Embryonic facial prominence (tissue), 1 donor: ENCODE results near the gene TCF25.

Experiments used
- DNase-seq: peaks from one replicate; pipeline ENCODE4 v3.0.0-alpha.2; 2016; ENCODE audit errors: extremely low spot score

Gene TCF25

DNA sequence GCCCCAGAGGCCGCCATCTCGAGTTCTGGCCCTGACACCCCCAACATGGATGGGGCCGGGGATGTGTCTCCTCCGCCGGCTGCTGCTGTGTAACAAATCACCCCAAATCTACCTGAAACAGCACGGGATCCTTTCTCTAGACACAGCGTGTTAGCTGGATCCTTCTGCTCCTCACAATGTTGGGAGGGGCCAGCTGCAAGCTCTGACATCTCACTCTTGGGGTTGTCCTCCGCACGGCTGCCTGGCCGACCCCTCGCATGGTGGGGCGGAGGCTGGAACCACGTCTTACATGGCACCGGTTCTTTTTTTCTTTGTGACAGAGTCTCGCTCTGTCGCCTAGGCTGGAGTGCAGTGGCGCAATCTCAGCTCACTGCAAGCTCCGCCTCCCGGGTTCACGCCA, 63.6 kb downstream of the TCF25 start:
- no peak for DNase-seq

DNA sequence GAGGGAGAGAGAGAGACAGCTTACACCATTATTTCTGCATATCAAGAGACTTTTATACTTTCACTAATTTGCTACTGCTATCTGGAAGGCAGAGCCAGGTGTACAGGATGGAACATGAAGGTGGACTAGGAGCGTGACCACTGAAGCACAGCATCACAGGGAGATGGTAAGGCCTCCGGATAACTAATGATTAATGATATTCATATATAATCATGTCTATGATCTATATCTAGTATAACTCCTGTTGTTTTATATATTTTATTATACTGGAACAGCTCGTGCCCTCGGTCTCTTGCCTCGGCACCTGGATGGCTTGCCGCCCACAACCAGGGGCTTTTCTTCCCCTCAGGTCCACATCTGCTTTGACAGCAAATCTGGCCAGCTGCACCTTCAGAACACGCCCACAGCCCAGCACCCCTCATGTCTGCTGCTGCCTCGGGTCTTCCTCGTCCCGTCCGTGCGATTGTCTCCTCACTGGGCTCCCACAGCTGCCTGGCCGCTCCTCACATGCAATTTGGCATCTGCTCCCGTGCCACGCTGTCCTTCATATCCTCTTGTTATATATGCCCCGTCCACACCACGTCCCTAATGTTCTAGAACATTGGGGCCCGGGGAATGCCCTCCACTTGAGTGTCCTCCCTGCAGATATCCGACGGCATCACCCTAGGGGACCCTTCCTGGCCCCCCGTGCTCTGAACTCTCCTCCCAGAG, 64.9 kb downstream of the TCF25 start:
- DNase-seq = no peak

DNA sequence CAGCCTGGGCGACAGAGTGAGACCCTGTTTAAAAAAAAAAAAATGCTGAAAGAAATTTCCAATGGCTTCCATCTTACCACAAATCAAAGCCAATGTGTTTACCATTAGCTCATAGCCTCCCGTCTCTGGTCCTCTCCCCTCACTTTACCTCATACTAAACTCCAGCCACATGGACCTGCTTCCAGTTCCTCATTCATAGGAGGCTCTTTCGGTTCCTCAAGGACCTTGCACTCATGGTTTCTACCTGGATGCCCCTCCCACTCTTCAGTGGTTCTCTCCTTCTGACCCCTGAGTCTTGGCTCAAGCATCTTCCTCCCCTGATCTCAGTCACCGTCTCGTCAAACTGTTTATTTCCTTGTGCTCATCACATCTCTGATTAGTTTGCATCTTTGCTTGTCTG, 71.4 kb downstream of the TCF25 start:
- no peak for DNase-seq

DNA sequence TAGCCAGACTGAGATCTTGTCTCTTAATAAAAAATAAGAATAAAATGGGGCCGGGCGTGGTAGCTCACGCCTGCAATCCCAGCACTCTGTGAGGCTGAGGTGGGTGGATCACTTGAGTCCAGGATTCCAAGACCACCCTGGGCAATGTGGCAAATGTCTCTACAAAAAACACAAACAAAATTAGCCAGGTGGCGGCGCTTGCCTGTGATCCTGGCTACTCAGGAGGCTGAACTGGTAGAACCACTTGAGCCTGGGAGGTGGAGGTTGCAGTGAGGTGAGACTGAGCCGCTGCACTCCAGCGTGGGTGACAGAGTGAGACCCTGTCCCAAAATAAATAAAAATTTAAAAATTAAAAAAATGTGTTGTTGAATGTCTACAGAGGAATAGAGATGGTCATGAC, 72.3 kb downstream of the TCF25 start:
- no peak for DNase-seq

DNA sequence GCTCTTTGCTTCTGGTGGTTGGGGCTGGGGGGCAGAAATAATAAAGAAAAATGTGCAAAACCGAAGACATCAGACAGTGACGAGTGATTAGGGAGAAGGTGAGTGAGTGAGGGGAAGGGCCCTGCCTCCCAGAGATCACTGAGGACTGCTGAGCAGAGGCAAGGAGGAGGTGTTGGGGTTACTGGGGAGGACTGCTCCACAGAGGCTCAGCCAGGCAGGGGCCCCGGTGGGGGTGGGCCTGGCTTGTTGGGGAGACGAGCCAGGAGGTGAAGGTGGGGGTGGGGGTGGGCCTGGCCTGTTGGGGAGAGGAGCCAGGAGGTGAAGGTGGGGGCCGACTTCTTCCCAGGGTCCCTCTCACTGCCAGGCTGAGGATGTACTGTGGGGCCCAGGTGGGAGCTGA, 73.1 kb downstream of the TCF25 start:
- DNase-seq = no peak

DNA sequence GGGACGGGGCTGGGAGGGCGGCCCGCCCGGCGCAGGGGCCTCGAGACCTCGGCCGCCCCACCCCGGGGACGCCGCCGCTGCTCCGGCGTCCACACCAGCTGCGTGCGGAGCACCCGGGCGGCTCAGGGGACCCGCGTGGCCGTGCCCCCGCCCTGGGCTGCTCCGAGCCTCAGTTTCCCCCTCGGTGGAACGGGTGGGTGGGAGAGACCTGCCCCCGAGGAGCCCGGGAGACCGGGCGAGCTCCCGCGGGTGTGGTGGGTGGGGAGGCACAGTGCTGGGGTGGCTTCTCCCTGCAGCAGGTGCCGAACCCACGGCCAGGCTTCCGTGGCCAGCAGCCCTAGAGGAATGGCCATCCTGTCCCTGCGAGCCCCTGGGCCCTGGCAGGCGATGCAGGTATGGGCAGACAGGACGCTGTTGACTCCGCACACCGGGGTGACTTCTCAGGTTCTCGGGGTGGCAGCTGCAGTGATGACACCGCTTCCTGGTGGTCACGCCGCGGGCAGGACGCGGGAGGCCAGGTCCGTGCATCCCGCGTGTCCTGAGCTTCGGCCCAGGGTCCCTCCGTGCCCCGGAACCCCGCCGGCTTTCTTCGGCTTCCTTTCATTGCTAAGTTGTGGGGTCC, 75.8 kb downstream of the TCF25 start:
- DNase-seq = no peak

DNA sequence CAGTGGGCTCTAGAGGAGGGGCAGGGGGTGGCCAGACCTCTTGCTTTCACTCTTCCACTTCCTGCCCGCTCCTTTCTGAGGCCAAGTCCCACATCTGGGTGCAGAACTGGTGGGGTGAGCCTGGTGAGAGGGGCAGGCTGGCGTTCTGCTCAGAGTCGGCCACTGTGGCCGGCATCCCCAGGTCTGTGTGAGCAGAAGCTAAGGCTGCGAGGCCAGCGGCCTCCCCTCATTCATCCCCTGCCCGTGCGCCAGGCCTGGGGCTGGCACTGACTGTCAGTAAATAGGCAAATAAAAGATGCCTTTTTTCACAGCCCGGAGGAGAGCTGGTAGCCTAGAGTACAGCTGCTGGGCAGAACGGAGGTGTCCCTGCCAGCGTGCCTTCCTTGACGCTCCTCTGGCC, 76.4 kb downstream of the TCF25 start:
- no peak for DNase-seq

DNA sequence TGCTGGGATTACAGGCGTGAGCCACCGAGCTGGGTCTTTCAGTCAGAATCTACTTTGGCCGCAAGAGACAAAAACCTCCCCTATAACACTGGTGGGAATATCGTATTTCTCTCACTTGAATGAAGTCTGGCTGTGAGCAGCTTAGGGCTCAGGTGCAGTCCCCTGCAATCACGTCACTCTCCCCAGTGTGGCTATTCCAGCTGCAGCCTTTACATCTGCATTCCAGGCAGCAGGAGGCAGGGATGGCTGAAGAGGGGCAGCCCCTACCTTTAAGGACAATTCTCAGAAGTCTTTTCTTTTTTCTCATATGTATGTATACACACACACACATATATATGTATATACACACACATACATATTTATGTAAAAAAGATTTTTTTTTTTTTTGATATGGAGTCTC, 78.1 kb downstream of the TCF25 start:
- DNase-seq = no peak

DNA sequence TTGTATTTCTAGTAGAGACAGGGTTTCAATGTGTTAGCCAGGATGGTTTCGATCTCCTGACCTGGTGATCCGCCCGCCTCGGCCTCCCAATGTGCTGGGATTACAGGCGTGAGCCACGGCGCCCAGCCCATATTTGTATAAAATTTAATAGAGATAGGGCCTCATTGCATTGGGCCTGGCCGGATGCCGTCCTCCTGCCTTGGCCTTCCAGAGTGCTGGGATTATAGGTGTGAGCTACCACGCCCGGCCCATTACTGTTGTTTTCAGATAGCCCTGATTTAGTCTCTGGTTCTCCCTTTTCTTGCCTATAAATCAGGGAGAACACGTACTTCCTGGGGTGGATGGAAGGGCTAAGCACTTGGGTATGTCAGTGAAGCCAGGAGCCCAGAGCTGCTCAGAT, 78.7 kb downstream of the TCF25 start:
- DNase-seq = no peak

DNA sequence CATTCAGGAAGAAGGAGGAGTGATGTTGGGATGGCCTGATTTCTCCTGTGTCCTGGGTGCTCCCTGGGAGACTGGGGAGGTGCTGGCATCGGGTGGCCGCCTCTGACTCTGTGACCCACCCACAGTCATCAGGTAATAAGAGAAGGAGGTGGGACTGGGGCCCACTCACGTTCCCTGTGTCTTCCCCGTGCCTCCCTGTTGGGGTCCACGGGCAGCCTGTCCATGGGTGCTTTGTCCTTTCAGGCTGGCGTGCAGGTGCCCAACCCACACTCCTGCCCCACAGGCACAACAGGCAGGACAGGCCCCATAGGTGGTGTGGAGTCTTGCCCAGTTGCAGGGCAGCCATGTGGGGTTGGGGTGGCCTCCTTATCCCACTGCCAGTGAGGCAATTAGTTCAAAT, 79.2 kb downstream of the TCF25 start:
- no peak for DNase-seq

DNA sequence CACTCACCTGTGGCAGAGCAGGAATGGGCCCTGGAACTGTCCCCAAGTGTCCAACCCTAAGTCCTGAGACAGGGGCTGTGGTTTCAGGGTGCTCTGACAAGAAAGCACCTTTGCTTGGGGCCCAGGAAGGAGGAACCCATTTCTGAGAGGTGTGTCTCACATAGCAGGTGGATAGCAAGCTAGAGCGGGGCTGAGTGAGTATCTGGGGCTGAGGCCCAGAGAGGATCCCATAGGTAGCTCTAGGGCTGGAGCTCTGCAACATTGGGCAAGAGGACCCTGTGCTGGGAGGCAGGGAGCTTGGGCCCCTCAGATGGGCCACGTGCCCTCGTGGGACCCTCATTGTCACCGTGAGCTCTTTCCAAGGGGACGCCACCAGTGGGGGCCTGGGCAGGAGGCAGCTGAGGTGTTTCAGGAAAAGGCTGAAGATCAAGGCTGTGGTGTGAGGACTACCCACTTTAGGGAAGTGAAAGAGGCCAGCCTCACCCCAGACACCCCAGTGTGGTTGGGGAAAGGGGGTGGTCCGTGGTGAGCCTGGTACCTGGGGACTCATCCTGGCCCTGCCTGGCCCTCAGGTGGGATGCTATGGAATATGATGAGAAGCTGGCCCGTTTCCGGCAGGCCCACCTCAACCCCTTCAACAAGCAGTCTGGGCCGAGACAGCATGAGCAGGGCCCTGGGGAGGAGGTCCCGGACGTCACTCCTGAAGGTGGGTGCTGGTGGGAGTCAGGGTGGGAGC, 80.4 kb downstream of the TCF25 start:
- no peak for DNase-seq

DNA sequence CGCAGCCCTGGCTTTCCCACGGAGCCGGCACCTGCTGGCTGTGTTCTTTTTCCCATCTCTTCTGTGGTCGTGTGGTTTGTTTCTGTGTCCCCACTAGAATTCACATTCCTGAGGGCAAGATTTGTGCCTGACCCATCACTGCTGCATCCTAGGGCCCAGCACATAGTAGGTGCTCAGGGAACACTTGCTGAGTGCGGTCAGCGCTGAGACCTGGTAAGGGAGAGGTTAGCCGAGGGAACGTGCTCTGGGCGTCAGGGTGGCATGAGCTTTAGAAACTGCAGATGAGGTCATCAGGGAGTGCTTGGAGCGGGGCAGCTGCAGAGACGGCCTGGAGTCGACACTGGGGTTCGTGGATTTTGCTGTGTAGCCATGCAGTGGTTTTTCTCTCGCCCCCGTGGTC, 81.1 kb downstream of the TCF25 start:
- DNase-seq = no peak

DNA sequence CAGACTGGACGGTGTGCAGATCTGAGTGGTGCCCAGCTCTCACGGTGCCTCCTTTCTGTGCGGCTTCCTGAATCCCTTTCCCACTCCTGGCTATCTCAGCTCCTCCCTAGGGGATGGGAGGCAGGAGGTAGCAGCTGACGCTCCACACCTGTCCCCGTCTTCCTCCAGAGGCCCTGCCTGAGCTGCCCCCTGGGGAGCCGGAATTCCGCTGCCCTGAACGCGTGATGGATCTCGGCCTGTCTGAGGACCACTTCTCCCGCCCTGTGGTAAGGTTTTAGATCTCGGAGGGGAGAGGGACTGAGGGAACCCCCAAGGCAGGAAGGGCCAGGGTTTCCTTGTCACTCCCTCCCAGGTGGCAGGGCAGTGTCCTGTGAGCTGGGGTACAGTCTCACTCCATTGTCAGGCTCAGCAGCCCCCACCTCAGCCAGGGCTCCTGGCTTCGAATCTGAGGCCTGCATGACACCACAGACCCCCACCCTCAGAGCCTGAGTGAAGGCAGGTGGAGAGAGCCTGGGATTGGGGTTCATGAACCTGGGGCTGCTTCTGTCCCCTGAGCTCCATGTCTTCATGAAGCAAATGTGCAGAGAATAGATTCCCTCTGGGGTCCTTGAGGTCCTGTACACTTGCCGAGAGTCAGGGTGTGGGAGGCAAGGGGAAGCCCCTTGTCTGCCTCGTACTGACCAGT, 81.8 kb downstream of the TCF25 start:
- DNase-seq = no peak

DNA sequence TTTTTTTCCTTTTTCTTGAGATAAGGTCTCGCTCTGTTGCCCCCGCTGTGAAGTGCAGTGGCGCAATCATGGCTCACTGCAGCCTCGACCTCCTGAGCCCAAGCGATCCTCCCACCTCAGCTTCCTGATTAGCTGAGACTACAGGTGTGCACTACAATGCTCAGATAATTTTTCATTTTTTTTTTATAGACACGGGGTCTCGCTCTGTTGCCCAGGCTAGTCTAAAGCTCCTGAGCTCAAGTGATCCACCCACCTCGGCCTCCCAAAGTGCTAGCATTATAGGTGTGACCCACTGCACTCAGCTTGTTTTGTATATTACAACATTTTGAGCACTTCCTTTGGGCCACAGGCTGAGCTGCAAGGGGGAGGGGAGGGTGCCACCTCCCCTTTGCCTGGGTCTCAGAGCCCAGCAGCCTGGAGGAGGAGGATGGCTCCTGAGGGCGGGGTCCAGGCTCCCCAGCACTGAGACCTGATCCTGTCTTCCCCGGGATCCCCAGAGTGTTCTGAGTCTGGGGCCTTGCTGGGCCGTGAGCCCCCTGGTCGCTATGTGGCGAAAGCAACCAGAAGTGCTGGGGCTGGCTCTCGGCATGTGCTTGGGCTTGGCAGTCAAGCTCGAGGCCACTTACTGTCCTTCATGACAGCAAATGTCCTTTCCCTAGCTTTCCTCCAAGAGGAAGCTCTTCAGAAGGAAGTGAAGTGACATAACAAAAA, 83.3 kb downstream of the TCF25 start:
- DNase-seq = no peak

DNA sequence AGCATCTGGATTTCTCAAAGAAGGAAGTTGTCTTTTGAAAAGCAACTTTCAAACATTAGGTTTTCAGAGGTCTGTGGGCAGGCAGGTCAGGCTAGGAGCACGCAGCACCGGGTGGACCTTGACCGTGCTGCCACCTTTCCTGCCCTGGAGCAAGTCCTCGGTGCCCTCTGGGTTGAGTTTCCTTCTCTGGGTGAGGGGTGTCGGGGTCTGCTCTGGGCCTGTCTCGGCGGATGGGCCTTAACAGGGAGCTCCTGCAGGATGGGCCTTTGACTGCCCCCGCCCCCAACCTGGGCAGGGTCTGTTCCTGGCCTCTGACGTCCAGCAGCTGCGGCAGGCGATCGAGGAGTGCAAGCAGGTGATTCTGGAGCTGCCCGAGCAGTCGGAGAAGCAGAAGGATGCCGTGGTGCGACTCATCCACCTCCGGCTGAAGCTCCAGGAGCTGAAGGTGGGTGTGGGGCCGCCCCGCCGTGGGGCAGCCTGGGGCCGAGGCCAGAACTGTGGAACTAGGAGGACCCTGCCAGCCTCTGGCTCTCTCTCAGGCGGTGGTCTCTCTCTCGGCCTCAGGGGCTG, 83.9 kb downstream of the TCF25 start:
- DNase-seq = no peak

DNA sequence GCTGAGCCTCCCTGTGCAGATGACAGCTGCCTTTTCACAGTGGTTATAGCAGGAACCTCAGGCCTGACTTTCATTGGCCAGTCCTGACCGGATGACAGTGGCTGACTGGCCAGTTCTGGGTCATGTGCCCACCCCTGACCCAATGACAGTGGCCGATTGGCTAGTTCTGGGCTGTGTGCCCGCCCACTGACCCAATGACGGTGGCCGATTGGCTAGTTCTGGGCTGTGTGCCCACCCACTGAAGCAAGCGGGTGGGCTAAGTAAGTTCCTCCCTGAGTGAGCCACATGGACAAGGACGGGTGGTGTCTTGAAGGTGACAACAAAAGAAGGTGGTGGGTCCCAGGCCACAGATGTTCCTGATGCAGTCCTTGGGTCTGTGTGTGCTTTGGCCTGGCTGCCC, 84.7 kb downstream of the TCF25 start:
- DNase-seq = no peak

DNA sequence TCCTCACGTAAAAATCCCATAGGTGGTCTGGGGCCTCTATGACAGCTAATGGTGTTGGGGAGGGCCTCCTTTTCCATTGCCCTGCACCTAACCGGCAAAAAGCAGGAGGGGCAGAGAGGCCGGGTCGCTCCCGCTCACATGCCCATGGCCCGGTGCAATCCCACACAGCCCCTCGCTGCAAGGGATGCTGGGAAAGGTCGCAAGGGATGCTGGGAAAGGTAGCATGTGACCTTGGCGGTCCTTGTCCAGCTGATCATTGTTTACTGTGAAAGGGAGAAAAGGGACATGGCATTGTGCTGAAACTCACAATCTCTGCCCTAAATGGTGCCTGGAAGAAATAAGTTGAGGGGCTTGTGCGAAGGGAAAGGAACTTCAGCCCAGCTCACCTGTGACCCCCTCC, 85.2 kb downstream of the TCF25 start:
- DNase-seq = no peak

DNA sequence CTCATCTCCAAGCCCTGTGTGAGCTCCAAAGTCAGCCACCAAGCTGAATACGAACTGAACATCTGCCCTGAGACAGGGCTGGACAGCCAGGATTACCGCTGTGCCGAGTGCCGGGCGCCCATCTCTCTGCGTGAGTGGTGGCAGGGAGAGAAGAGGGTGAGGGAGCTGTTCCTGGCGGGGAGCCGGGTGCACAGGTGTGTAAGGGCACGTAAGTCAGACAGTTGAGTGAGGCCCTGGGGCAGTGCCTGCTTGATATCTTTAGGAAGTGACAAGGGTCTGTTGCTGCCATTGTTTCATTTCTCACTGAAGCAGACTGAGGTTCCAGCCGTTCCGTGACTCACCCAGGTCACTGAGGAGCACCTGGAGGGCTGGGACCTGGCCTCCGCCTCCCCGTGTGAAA, 87.6 kb downstream of the TCF25 start:
- no peak for DNase-seq
